Adipose tissue (tissue), 3 donors: ENCODE data around the gene PTPRT. TPM values are rescaled to one million over a fixed set of nuclear protein-coding genes. Genes with fewer than 3 reads are reported as not detected.

Experiments used
- H3K27ac ChIP-seq: one replicate; pipeline ENCODE4 v1.5.1; 2013; ENCODE audit warnings: low read depth, low read length
- WGBS, 3 donors: extraction: QIAGEN DNeasy Blood & Tissue Kit; methylation state at CpG; one replicate each; pipeline ENCODE4 v1.1.7; 2013; 5-methylcytosine and 5-hydroxymethylcytosine counted together
- polyA plus RNA-seq, 3 donors: library from polyadenylated mRNA; stranded (reverse); fragments of 200-250 nt; gene quantifications; one replicate each; pipeline ENCODE4 v1.2.3, GENCODE V29; 2013
- donor health status: healthy with polysubstance abuse.
- donor health status: Bipolar disorder and iron deficiency.
- donor health status: healthy.

The PTPRT gene
- polyA plus RNA-seq, 3 donors = 0.04 to 0.30 (median 0.11) TPM

DNA sequence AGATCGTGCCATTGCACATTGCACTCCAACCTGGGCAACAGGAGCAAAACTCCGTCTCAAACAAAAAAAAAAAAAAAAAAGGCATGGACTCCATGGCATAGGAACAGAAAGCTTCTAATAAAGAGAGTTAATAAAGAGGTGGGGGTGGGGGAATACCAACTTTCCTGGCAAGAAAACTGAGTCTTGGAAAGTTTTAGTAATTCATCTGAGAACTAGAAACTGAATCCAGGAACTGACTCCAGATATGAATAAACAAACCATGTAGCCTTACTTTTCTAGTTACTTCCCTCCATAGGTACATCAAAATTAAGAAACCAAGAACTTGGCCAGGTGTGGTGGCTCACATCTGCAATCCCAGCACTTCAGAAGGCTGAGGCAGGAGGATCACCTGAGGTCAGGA is 38.5 kb downstream of the PTPRT start:
- no peak overlapping the region for H3K27ac ChIP-seq
- 85 to 94% (median 88%) methylated on average over 2 of the region's 2 CpGs for WGBS, 3 donors

DNA sequence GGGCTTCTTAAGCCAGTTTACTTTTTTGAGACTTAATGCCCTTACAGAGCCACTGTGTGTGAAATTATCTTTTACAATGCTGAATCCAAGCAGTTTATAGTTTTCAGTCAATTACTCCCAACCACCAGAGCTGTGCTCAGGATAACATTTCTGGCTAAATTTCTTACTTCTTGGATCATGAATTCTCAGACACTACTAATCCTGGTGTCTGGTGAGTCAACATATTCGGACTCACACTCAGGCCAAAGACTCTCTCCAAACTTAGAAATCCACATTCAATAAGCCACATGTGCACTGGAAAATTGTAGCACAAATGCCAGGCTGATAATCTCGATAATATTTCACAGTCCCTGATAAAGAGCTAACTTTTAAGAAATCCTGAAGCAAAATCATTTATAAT is 49.0 kb downstream of the PTPRT start:
- H3K27ac ChIP-seq = no peak overlapping the region
- 53 to 63% (median 60%) methylated on average over 2 of the region's 2 CpGs for WGBS, 3 donors

GRCh38 chr20:43138061-43138770 is 51.5 kb downstream of the PTPRT start:
- 79 to 83% (median 83%) methylated on average over 17 of the region's 17 CpGs for WGBS, 3 donors
- no peak overlapping the region for H3K27ac ChIP-seq

DNA sequence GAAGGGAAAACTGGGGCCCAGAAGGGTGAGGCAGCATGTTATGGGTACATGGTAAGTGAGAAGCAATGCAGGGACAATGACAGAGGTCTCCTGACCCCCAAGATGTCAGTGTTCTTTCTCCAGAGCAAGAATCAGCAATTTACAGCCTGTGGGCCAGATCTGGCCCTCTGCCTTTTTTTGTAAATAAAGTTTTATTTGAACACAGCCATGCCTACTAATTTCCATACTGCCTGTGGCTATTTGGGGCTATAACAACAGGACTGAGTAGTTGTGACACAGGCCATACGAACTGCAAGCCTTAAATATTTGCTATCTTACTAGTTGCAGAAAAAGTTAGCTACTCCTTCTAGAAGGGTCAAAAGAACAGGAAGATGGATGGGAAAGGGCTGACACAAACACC is 52.5 kb downstream of the PTPRT start:
- H3K27ac ChIP-seq = no peak overlapping the region
- 82 to 100% (median 87%) methylated on average over 1 of the region's 1 CpG for WGBS, 3 donors

- no peak overlapping the region for H3K27ac ChIP-seq
- 73 to 79% (median 75%) methylated on average over 5 of the region's 5 CpGs for WGBS, 3 donors
Measured at GRCh38 chr20:43124241-43124640, 65.5 kb downstream of the PTPRT start.

DNA sequence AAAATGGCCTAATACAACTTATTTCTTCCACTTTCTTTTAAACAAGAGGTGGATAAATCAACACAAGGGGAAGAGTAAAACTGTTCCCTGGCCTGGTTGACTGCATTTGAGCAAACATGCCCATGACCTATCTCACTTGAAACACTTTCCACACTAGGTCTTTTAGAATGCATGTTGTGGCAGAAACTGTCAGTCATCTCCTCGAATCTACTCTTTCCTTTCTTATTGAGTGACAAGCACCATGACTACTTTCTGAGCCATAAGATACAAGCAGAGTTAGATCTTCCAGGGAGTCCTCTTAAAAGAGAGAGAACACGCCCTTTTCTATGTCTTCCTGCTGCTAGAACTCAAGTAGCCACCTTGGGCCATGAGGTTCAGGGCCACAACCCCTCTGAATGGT is 66.5 kb downstream of the PTPRT start:
- H3K27ac ChIP-seq = no peak overlapping the region
- WGBS, 3 donors = 67 to 73% (median 70%) methylated on average over 2 of the region's 2 CpGs

GRCh38 chr20:43119720-43120119 is 70.0 kb downstream of the PTPRT start:
- WGBS, 3 donors = 64 to 80% (median 73%) methylated on average over 2 of the region's 2 CpGs
- H3K27ac ChIP-seq = no peak overlapping the region

GRCh38 chr20:43102394-43102793 is 87.3 kb downstream of the PTPRT start:
- 52 to 58% (median 54%) methylated on average over 5 of the region's 5 CpGs for WGBS, 3 donors
- no peak overlapping the region for H3K27ac ChIP-seq

GRCh38 chr20:43096931-43097260 is 92.8 kb downstream of the PTPRT start:
- WGBS, 3 donors = 36 to 70% (median 60%) methylated on average over 5 of the region's 5 CpGs

GRCh38 chr20:43096126-43096930 is 93.4 kb downstream of the PTPRT start:
- WGBS, 3 donors = 39 to 54% (median 53%) methylated on average over 5 of the region's 5 CpGs
- no peak overlapping the region for H3K27ac ChIP-seq

More at GRCh38 chr20:43096931-43097260, 92.8 kb downstream of the PTPRT start:
- H3K27ac ChIP-seq = no peak overlapping the region

GRCh38 chr20:43095034-43095433 is 94.7 kb downstream of the PTPRT start:
- H3K27ac ChIP-seq = no peak overlapping the region
- 71 to 80% (median 75%) methylated on average over 2 of the region's 2 CpGs for WGBS, 3 donors

DNA sequence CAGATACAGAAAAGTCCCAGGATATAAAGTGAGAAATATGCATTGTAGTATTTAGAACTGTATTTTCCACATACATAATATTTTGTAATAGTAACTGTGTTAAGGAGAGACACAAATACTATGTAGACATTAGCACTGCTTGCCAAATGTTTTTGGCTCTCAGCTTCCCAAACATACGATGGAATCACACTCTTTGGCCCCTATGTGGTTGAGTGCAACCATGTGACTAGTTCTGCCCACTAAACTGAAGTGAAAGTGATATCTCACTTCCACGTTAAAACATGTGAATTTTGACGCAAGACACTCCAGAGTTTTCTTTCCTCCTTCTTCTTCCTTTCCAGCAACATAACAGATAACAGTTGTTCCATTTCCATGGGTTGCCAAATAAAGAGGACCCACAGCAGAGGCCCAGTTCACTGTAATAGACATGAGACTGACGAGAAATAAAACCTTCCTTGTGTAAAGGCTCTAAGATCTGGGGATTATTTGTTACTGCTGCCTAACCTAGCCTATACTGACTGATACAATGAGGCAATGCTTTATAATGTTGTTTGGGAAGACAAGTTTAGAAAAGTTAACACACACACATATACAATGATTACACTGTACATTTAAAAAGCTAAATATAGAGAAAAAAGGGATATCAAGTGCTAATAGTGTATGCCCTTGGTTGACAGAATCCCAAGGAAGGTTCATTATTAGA is 97.2 kb downstream of the PTPRT start:
- 58 to 69% (median 69%) methylated on average over 4 of the region's 4 CpGs for WGBS, 3 donors
- no peak overlapping the region for H3K27ac ChIP-seq

DNA sequence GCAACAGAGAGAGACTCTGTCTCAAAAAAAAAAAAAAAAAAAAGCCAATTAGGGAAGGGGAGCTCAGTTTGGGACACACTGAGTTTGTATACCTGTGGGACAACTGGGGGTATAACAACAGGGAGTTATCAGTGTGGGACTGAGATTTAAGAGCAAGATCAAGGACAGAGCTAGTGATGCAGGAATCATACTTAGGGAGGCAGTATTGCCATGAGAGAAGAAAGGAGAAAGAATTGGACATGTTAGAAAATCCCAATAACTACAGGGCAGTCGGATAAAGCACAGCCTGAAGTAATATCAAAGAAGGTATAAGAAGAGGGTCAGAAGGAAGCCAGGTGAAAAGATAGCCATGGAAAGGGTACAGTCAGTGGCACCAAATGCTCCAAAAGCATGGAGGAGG is 121.2 kb downstream of the PTPRT start:
- H3K27ac ChIP-seq = no peak overlapping the region
- WGBS, 3 donors = 74 to 83% (median 81%) methylated on average over 1 of the region's 1 CpG

DNA sequence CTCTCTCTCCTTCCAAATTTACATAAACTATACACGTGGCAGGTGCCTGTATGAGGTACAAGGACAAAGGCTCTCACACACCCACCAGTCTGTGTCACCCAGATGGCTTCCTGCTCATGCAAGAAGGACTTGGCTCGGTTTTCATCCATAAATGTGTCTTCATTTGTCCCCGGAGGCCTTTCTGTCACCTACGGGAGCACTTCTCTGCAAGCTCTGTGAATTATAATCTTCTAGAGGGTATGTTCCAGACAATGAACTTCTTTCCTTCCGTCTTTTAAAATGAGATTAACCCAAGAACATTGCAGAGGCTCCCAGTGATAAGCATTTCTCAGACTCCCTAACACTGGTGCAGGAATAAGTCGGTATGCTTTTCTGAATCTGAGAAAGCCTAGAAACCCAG is 123.6 kb downstream of the PTPRT start:
- no peak overlapping the region for H3K27ac ChIP-seq
- whole genome bisulfite sequencing, 3 donors = 65 to 72% (median 67%) methylated on average over 6 of the region's 6 CpGs

DNA sequence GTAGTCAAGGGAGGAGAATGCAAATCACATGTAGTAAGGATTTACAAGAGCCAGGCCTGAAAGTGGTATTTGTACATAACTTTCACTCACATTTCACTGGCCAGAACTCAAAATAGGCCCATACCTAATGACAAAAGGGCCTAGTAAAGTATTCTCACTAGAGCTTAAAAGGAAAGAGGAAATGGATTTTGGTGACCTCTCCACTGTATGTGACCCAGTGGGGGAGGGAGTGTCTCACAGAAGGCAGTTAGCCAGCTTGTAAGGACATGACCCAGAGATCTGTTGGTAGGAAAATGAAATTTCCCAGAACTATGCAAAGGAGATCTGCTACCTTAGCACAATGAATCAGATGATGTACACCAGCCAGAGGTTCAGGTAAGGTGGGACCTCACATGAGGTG is 124.4 kb downstream of the PTPRT start:
- no peak overlapping the region for H3K27ac ChIP-seq

GRCh38 chr20:43058077-43058476 is 131.6 kb downstream of the PTPRT start:
- no peak overlapping the region for H3K27ac ChIP-seq
- 73 to 80% (median 79%) methylated on average over 1 of the region's 1 CpG for WGBS, 3 donors

GRCh38 chr20:43057317-43057716 is 132.4 kb downstream of the PTPRT start:
- H3K27ac ChIP-seq = no peak overlapping the region

DNA sequence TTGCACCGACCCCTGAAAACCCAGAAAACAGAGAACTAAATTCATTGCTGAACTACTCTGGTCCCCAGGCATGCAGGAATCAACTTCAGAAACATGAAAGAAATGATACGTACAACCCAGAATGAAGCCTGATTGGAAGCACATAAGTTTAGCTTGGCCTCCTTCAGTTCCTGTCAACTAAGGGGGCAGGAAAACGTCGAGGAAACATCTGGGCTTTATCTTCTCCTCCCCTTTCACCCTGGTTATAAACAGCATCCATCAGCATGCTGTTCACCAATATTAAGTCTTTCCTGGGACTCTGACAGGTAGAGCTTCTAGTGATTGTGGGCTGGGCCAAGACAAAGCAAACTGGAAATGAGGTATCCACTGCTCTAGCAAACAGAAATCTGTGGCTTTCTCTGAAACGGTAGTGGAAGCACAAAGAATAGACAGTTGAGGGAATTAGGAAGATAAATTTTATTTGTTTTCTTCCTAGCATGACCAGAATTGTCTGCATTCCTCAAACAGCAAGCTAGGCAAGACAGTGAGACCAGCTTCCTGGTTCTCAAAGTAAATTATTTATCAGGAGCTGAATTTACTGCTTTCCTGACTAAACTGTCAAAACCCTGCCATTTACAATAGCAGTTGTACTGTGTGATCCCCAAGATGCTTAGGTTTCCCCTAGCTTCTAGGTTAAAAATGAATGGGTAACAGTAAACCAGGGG is 134.4 kb downstream of the PTPRT start:
- WGBS, 3 donors = 14 to 22% (median 20%) methylated on average over 5 of the region's 5 CpGs
- H3K27ac ChIP-seq = no peak overlapping the region

GRCh38 chr20:43052532-43052931 is 137.2 kb downstream of the PTPRT start:
- no peak overlapping the region for H3K27ac ChIP-seq
- 29 to 75% (median 66%) methylated on average over 1 of the region's 1 CpG for WGBS, 3 donors
